Hematopoietic multipotent progenitor cell treated with erythropoietin and hydrocortisone succinate and interleukin-3 and kit ligand, for 4 days (in vitro differentiated cells): ENCODE measurements around the gene HCN4.
"Not testable (repeated sequence)": the region's sequence is repeated elsewhere in the genome, so short reads cannot be mapped to it uniquely, and the experiment has no call there.

Source experiments
- DNase-seq: peaks from one replicate; pipeline ENCODE4 v3.0.0-alpha.2; 2015

HCN4 gene

GRCh38 chr15:73323374-73323955, 45.3 kb downstream of the HCN4 start:
- no peak for DNase-seq

- DNase-seq, result no peak
These were observed 45.9 kb downstream of the HCN4 start for GRCh38 chr15:73322665-73323373.

- no peak for DNase-seq
These were observed 47.0 kb downstream of the HCN4 start for GRCh38 chr15:73321496-73322450.

GRCh38 chr15:73320619-73321180, 48.1 kb downstream of the HCN4 start:
- DNase-seq, result no peak

- no peak for DNase-seq
These were observed 49.1 kb downstream of the HCN4 start for GRCh38 chr15:73319460-73320245.

GRCh38 chr15:73318463-73319351, 50.1 kb downstream of the HCN4 start:
- peak; percentile 15 for DNase-seq

GRCh38 chr15:73317651-73318462, 50.9 kb downstream of the HCN4 start:
- no peak for DNase-seq

GRCh38 chr15:73313861-73314260, 54.9 kb downstream of the HCN4 start:
- DNase-seq, result no peak

- no peak for DNase-seq
These were observed 60.5 kb downstream of the HCN4 start for GRCh38 chr15:73308305-73308704.

GRCh38 chr15:73305331-73306211, 63.2 kb downstream of the HCN4 start:
- peak; percentile 79 for DNase-seq

GRCh38 chr15:73303636-73304035, 65.1 kb downstream of the HCN4 start:
- DNase-seq, result peak; percentile 3

- DNase-seq, result not testable (repeated sequence)
These were observed 68.5 kb downstream of the HCN4 start for GRCh38 chr15:73300286-73300685.

- no peak for DNase-seq
These were observed 70.1 kb downstream of the HCN4 start for GRCh38 chr15:73298522-73299245.

- DNase-seq, result no peak
These were observed 72.0 kb downstream of the HCN4 start for GRCh38 chr15:73296609-73297353.

- DNase-seq, result peak; percentile 60
These were observed 73.0 kb downstream of the HCN4 start for GRCh38 chr15:73295630-73296286.

- DNase-seq, result no peak
These were observed 75.0 kb downstream of the HCN4 start for GRCh38 chr15:73293773-73294172.

GRCh38 chr15:73291441-73291840, 77.3 kb downstream of the HCN4 start:
- no peak for DNase-seq
